Coronary artery (tissue), 2 donors: ENCODE results near the gene ARFGAP1.

ENCODE experiments used
- DNase-seq: peaks from one replicate; pipeline ENCODE4 v3.0.0-alpha.2; 2017; ENCODE audit warnings: low spot score
- H3K27ac ChIP-seq, 2 donors: fragments of 200-600 bp; sonication (generic); one replicate each; pipeline ENCODE4 v1.5.1; 2016 to 2019
- H3K4me3 ChIP-seq: fragments of 200-600 bp; sonication (generic); 2 replicates; pipeline ENCODE4 v1.5.1; 2016; ENCODE audit warnings: mild to moderate bottlenecking, moderate library complexity
- TF ChIP-seq, protein P1 (sequence below): fragments of 200-600 bp; sonication (generic); IDR thresholded peaks from one replicate; pipeline ENCODE4 v1.5.1; 2019; ENCODE audit warnings: antibody characterized with exemption

Gene ARFGAP1

DNA sequence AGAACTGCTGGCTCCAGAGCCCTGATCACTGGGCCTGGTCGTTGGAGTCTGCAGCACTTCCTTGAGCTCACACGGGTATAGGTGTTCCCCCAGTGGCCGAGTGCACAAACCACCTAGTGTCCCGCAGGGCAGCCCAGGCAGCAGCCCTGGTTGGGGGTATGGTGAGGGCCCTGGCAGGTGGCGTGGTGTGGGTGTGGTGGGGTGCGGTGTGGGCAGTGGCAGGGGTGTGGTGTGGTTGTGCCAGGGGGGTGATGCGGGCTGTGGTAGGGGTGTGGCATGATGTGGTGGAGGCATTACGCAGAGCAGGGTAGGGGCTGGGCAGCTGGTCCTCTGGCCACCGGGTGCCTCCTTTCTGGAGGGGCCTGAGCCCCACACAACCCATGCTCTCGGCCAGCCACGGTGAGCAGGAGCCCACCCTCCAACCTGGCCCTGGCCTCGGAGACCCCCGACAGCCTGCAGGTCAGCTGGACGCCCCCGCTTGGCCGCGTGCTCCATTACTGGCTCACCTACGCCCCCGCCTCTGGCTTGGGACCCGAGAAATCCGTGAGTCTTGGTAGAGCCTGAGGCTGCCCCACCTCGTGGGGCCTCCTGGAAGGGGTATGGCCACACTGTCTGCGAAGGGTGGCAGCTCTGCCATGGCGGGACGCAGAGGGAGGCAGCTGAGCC lies 40.9 kb downstream of the ARFGAP1 start:
- Histone ChIP-seq H3K4me3 (no peak overlapping the region), H3K27ac (no peak overlapping the region)
- TF ChIP-seq, protein P1, sequence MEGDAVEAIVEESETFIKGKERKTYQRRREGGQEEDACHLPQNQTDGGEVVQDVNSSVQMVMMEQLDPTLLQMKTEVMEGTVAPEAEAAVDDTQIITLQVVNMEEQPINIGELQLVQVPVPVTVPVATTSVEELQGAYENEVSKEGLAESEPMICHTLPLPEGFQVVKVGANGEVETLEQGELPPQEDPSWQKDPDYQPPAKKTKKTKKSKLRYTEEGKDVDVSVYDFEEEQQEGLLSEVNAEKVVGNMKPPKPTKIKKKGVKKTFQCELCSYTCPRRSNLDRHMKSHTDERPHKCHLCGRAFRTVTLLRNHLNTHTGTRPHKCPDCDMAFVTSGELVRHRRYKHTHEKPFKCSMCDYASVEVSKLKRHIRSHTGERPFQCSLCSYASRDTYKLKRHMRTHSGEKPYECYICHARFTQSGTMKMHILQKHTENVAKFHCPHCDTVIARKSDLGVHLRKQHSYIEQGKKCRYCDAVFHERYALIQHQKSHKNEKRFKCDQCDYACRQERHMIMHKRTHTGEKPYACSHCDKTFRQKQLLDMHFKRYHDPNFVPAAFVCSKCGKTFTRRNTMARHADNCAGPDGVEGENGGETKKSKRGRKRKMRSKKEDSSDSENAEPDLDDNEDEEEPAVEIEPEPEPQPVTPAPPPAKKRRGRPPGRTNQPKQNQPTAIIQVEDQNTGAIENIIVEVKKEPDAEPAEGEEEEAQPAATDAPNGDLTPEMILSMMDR: no peak
- DNase-seq: no peak

DNA sequence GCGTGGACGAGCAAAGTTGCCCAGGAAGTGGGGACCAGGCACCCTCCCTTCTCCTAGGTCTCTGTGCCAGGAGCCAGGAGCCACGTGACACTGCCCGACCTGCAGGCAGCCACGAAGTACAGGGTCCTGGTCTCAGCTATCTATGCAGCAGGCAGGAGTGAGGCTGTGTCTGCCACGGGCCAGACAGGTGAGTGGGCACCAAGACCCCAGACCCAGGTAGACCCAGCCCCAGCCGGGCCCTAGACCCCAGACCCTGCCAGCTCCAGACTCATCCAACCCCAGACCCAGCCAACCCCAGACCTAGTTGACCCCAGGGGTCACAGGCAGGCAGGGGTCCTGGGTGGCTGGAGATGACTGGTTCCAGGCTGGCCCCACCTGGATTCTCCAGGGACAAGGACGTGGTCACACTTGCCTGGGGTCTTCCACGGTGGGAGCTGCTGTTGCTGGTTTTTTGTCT lies 41.4 kb downstream of the ARFGAP1 start:
- H3K27ac ChIP-seq: no peak overlapping the region
- DNase-seq: no peak
- TF ChIP-seq, protein P1: no peak
- no peak overlapping the region for H3K4me3 ChIP-seq

DNA sequence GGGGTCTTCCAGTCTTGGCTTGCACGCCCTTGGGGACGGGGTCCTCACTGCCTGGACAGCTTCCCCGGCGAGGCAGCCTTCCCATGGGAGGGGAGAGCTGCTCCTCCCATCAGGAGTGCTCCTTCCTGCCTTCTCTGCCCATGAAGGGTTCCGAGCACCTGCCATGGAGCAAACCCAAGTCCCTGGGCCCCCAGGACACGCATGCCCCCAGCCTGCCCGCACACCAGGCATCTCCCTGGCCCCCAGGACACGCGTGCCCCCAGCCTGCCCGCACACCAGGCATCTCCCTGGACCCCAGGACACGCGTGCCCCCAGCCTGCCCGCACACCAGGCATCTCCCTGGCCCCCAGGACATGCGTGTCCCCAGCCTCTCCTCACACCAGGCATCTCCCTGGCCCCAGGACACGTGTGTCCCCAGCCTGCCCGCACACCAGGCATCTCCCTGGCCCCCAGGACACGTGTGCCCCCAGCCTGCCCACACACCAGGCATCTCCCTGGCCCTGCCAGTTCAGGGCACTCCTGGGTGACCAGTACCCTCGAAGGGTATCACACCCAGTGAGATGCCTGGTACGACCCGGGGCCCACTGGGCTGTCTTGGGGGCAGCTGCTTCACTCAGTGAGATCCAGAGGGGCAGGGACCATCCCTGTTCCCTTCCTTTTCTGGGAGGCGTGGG lies 42.1 kb downstream of the ARFGAP1 start:
- no peak overlapping the region for H3K27ac ChIP-seq
- H3K4me3 ChIP-seq: no peak overlapping the region
- TF ChIP-seq, protein P1: no peak
- no peak for DNase-seq

GRCh38 chr20:63315240-63315689 lies 42.7 kb downstream of the ARFGAP1 start:
- Histone ChIP-seq H3K4me3 (no peak overlapping the region), H3K27ac (no peak overlapping the region)
- DNase-seq: no peak
- TF ChIP-seq, protein P1: no peak

DNA sequence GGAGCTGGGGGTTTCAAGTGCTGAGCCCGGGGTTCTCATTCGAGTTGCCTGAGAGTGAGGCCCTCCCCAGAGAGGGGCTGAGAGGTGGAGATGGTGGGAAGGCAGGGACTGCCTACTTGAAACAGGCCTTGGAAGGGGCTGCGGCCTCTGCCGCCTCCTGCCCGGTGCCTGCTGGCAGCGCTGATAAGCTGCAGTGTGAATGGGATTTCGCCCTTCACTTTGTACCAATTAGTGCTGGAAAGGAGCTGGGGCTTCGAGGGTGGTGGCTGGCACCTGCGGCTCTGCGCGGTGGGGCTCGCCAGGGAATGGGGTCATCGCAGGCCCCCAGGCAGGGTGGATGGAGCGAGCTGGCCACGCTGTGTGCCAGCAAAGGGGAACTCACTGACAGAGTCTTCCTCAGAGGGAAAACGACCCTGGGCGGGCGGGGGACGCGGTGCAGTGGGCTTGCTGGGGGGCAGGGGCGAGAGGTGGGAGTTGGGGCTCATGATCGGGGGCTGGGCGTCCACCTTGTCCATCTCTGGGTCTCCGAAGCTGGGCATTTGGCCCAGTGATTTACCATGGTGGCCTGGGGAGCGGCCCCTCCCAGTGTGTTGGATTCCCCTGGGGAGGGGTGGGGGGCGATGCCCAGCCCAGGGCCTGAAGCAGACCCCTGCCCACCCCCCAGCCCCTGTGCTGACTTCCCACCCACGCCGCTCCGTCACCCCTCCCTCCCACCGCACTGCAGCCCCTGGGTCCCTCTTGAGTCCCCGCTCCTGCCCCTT lies 43.3 kb downstream of the ARFGAP1 start:
- H3K4me3 ChIP-seq: no peak overlapping the region
- DNase-seq: no peak

GRCh38 chr20:63316502-63316921 lies 43.9 kb downstream of the ARFGAP1 start:
- no peak for DNase-seq
- TF ChIP-seq, protein P1: no peak
- H3K4me3 ChIP-seq: no peak overlapping the region

More for the DNA sequence above, 43.3 kb downstream of the ARFGAP1 start:
- H3K27ac ChIP-seq: no peak overlapping the region
- TF ChIP-seq, protein P1: no peak

More at GRCh38 chr20:63316502-63316921, 43.9 kb downstream of the ARFGAP1 start:
- no peak overlapping the region for H3K27ac ChIP-seq
